Measurements from ENCODE around the gene AP1M1.

GRCh38 chr19:16164222-16164890, 33.4 kb upstream of the AP1M1 start:
- TF ChIP-seq YY1 (IDR thresholded peaks at IDR 0.05; ENCODE audit: low read depth) (no peak), EP300 (IDR thresholded peaks at IDR 0.05; ENCODE audit: borderline replicate concordance) (no peak)

Data from Ishikawa (cell line).